Endothelial cell of umbilical vein (primary cell): ENCODE measurements around the gene TSACC.

Experiments used
- MAX ChIP-seq: IDR thresholded peaks from 2 replicates; pipeline ENCODE4 v1.6.1; 2011; ENCODE audit not compliant: insufficient read depth, insufficient read length
- POLR2AphosphoS5 ChIP-seq: IDR thresholded peaks from 2 replicates; pipeline ENCODE4 v1.6.1; 2012; ENCODE audit warnings: low read depth, mild to moderate bottlenecking, control low read depth, low read length, moderate library complexity; ENCODE audit not compliant: insufficient read depth

- TF ChIP-seq POLR2AphosphoS5 (no peak), MAX (no peak)
Observed at GRCh38 chr1:156305215-156305614, 33.1 kb upstream of the TSACC start.
